ENCODE data around the gene TTC36.

- no peak for TF ChIP-seq CTCF (conservative IDR thresholded peaks at IDR 0.05; ENCODE audit: low read depth, low read length)
- no peak for TF ChIP-seq EZH2phosphoT487 (IDR thresholded peaks at IDR 0.05; ENCODE audit: borderline replicate concordance, low read length)
Observed at GRCh38 chr11:118572981-118573550, 45.8 kb downstream of the TTC36 start.
